ENCODE data around the gene RIMS1.

Gene RIMS1

DNA sequence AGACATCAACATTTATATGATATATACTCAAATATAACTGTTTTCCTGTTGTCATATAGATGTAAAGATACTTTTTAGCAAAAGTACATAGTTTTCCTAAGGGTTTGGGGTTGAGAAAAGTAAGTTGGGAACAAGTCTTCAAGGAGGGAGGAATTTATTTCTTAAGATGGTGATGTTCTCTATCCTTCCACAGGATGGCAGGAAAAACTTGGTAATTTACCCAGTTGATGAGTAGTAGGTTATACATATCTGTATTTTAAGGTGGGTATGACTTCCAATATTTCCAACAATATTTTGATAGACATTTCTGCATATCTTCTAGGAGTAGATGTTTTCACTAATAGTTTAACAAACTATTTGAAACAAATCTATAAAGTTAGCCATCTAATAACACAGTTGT lies 254.4 kb downstream of the RIMS1 start:
- Histone ChIP-seq H3K27ac (replicated peaks; ENCODE audit: low read length) (no peak overlapping the region), H3K4me3 (ENCODE audit: low read length in 2 of 2) (no peak overlapping the region), H3K18ac (ENCODE audit: low read length) (no peak overlapping the region), H2BK15ac (ENCODE audit: low read length) (no peak overlapping the region), H2BK5ac (ENCODE audit: low read length) (no peak overlapping the region), H3K79me1 (ENCODE audit: low read depth, low read length) (no peaks in the 10 kb centered on the region), H4K8ac (ENCODE audit: low read depth, low read length) (no peak overlapping the region), H2BK12ac (ENCODE audit: low read length) (no peak overlapping the region), H3K36me3 (replicated peaks in 1 of 2; ENCODE audit: control insufficient read depth in 2 of 2, insufficient read depth in 2 of 2, low read length in 2 of 2) (no peaks in the 10 kb centered on the region), H3K14ac (ENCODE audit: low read length) (no peak overlapping the region), H3K4me2 (ENCODE audit: insufficient read depth, low read length, poor library complexity, severe bottlenecking) (no peak overlapping the region), H3K27me3 (ENCODE audit: control insufficient read depth in 3 of 3, insufficient read depth in 3 of 3, low read depth in 1 of 3, low read length in 3 of 3) (no peaks in the 10 kb centered on the region), H3K9ac (ENCODE audit: low read depth, low read length, poor library complexity) (no peak overlapping the region), H2AK5ac (ENCODE audit: low read depth, low read length) (no peak overlapping the region), H3K4me1 (ENCODE audit: control insufficient read depth in 2 of 2, insufficient read depth in 1 of 2, low read depth in 1 of 2, low read length in 2 of 2) (no peaks in the 10 kb centered on the region), H3K9me3 (replicated peaks in 1 of 2; ENCODE audit: control insufficient read depth in 2 of 2, insufficient read depth in 1 of 2, low read depth in 1 of 2, low read length in 2 of 2) (peaks cover 0 to 3% of the 10 kb centered on the region in 2 donors), H4K91ac (ENCODE audit: low read depth, low read length, poor library complexity) (no peak overlapping the region), H2BK120ac (ENCODE audit: low read depth, low read length) (no peak overlapping the region), H3K4ac (ENCODE audit: low read length) (no peak overlapping the region), H3K23ac (ENCODE audit: low read depth, low read length, poor library complexity) (no peak overlapping the region), H2AFZ (ENCODE audit: low read length) (no peak overlapping the region)
- no peak for DNase-seq (ENCODE audit: low spot score)

- H3K9me3 ChIP-seq (replicated peaks in 1 of 2; ENCODE audit: control insufficient read depth in 2 of 2, insufficient read depth in 1 of 2, low read depth in 1 of 2, low read length in 2 of 2), result peaks cover 7 to 34% of the 10 kb centered on the region in 2 donors
- H3K14ac ChIP-seq (ENCODE audit: low read length), result no peak overlapping the region
- no peak overlapping the region for H3K4me2 ChIP-seq (ENCODE audit: insufficient read depth, low read length, poor library complexity, severe bottlenecking)
- no peak overlapping the region for H2BK5ac ChIP-seq (ENCODE audit: low read length)
- peaks cover 0 to 6% of the 10 kb centered on the region in 2 donors for H3K4me1 ChIP-seq (ENCODE audit: control insufficient read depth in 2 of 2, insufficient read depth in 1 of 2, low read depth in 1 of 2, low read length in 2 of 2)
- H2BK12ac ChIP-seq (ENCODE audit: low read length), result no peak overlapping the region
- H3K27ac ChIP-seq (replicated peaks; ENCODE audit: low read length), result no peak overlapping the region
- no peak overlapping the region for H3K9ac ChIP-seq (ENCODE audit: low read depth, low read length, poor library complexity)
- H3K23ac ChIP-seq (ENCODE audit: low read depth, low read length, poor library complexity), result no peak overlapping the region
- no CpG with 5 or more reads among the region's 3 CpGs for WGBS, 2 donors (ENCODE audit: extremely low coverage in 2 of 2, insufficient read length in 2 of 2, insufficient replicate concordance in 1 of 2)
- H2BK15ac ChIP-seq (ENCODE audit: low read length), result no peak overlapping the region
- no peak overlapping the region for H4K8ac ChIP-seq (ENCODE audit: low read depth, low read length)
- no peak overlapping the region for H3K4me3 ChIP-seq (ENCODE audit: low read length in 2 of 2)
- no peak for DNase-seq (ENCODE audit: low spot score)
- H3K27me3 ChIP-seq (ENCODE audit: control insufficient read depth in 3 of 3, insufficient read depth in 3 of 3, low read depth in 1 of 3, low read length in 3 of 3), result no peaks in the 10 kb centered on the region
- H2AK5ac ChIP-seq (ENCODE audit: low read depth, low read length), result no peak overlapping the region
- H2BK120ac ChIP-seq (ENCODE audit: low read depth, low read length), result no peak overlapping the region
- H3K36me3 ChIP-seq (replicated peaks in 1 of 2; ENCODE audit: control insufficient read depth in 2 of 2, insufficient read depth in 2 of 2, low read length in 2 of 2), result no peaks in the 10 kb centered on the region
- H4K91ac ChIP-seq (ENCODE audit: low read depth, low read length, poor library complexity), result no peak overlapping the region
- no peak overlapping the region for H2AFZ ChIP-seq (ENCODE audit: low read length)
- H3K4ac ChIP-seq (ENCODE audit: low read length), result no peak overlapping the region
- H3K18ac ChIP-seq (ENCODE audit: low read length), result no peak overlapping the region
- H3K79me1 ChIP-seq (ENCODE audit: low read depth, low read length), result no peaks in the 10 kb centered on the region
These were observed 263.4 kb downstream of the RIMS1 start for GRCh38 chr6:72149715-72150114.

GRCh38 chr6:72151742-72152141 lies 265.4 kb downstream of the RIMS1 start:
- Histone ChIP-seq H2BK120ac (ENCODE audit: low read depth, low read length) (no peak overlapping the region), H4K8ac (ENCODE audit: low read depth, low read length) (no peak overlapping the region), H3K14ac (ENCODE audit: low read length) (no peak overlapping the region), H2AK5ac (ENCODE audit: low read depth, low read length) (no peak overlapping the region), H3K4me2 (ENCODE audit: insufficient read depth, low read length, poor library complexity, severe bottlenecking) (no peak overlapping the region), H3K27ac (replicated peaks; ENCODE audit: low read length) (no peak overlapping the region), H2BK15ac (ENCODE audit: low read length) (no peak overlapping the region), H3K79me1 (ENCODE audit: low read depth, low read length) (no peaks in the 10 kb centered on the region), H3K9me3 (replicated peaks in 1 of 2; ENCODE audit: control insufficient read depth in 2 of 2, insufficient read depth in 1 of 2, low read depth in 1 of 2, low read length in 2 of 2) (peaks cover 7 to 31% of the 10 kb centered on the region in 2 donors), H3K18ac (ENCODE audit: low read length) (no peak overlapping the region), H2BK12ac (ENCODE audit: low read length) (no peak overlapping the region), H3K27me3 (ENCODE audit: control insufficient read depth in 3 of 3, insufficient read depth in 3 of 3, low read depth in 1 of 3, low read length in 3 of 3) (no peaks in the 10 kb centered on the region), H2BK5ac (ENCODE audit: low read length) (no peak overlapping the region), H3K23ac (ENCODE audit: low read depth, low read length, poor library complexity) (no peak overlapping the region), H3K36me3 (replicated peaks in 1 of 2; ENCODE audit: control insufficient read depth in 2 of 2, insufficient read depth in 2 of 2, low read length in 2 of 2) (no peaks in the 10 kb centered on the region), H4K91ac (ENCODE audit: low read depth, low read length, poor library complexity) (no peak overlapping the region), H3K4me3 (ENCODE audit: low read length in 2 of 2) (no peak overlapping the region), H3K9ac (ENCODE audit: low read depth, low read length, poor library complexity) (no peak overlapping the region), H3K4me1 (ENCODE audit: control insufficient read depth in 2 of 2, insufficient read depth in 1 of 2, low read depth in 1 of 2, low read length in 2 of 2) (peaks cover 0 to 6% of the 10 kb centered on the region in 2 donors), H2AFZ (ENCODE audit: low read length) (peak overlapping the region; percentile 84), H3K4ac (ENCODE audit: low read length) (no peak overlapping the region)
- no peak for DNase-seq (ENCODE audit: low spot score)
- WGBS, 2 donors (ENCODE audit: extremely low coverage in 2 of 2, insufficient read length in 2 of 2, insufficient replicate concordance in 1 of 2), result no CpG with 5 or more reads among the region's 2 CpGs

DNA sequence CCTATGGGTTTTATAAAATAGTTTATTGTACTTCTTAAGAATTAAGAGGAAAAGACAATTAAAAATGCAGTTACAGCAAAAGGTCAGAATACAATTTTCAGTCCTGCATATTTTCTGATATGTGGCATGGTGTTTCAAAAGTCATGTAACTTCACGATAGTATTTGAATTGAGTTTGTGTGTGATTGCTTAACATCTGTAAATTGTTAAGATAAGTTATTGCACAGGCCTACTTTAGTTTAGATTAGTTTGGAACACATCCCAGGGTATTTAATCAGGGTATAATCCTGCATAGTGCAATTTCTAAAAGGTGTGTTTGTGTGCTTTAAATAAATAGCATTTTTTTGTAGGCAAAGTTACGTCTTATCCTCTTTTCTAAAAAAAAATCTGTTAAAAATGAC lies 289.6 kb downstream of the RIMS1 start:
- H3K27ac ChIP-seq (replicated peaks; ENCODE audit: low read length), result no peak overlapping the region
- no peak overlapping the region for H2AK5ac ChIP-seq (ENCODE audit: low read depth, low read length)
- no peak overlapping the region for H4K91ac ChIP-seq (ENCODE audit: low read depth, low read length, poor library complexity)
- no peak overlapping the region for H2BK12ac ChIP-seq (ENCODE audit: low read length)
- no peak overlapping the region for H2BK120ac ChIP-seq (ENCODE audit: low read depth, low read length)
- no peak overlapping the region for H3K18ac ChIP-seq (ENCODE audit: low read length)
- H3K9me3 ChIP-seq (replicated peaks in 1 of 2; ENCODE audit: control insufficient read depth in 2 of 2, insufficient read depth in 1 of 2, low read depth in 1 of 2, low read length in 2 of 2), result no peaks in the 10 kb centered on the region
- no peak overlapping the region for H3K14ac ChIP-seq (ENCODE audit: low read length)
- H4K8ac ChIP-seq (ENCODE audit: low read depth, low read length), result no peak overlapping the region
- no peak overlapping the region for H3K9ac ChIP-seq (ENCODE audit: low read depth, low read length, poor library complexity)
- H3K79me1 ChIP-seq (ENCODE audit: low read depth, low read length), result no peaks in the 10 kb centered on the region
- no peak overlapping the region for H3K4me3 ChIP-seq (ENCODE audit: low read length in 2 of 2)
- no peaks in the 10 kb centered on the region for H3K36me3 ChIP-seq (replicated peaks in 1 of 2; ENCODE audit: control insufficient read depth in 2 of 2, insufficient read depth in 2 of 2, low read length in 2 of 2)
- no peak overlapping the region for H2BK5ac ChIP-seq (ENCODE audit: low read length)
- no peak overlapping the region for H3K4ac ChIP-seq (ENCODE audit: low read length)
- no peak for DNase-seq (ENCODE audit: low spot score)
- no peaks in the 10 kb centered on the region for H3K4me1 ChIP-seq (ENCODE audit: control insufficient read depth in 2 of 2, insufficient read depth in 1 of 2, low read depth in 1 of 2, low read length in 2 of 2)
- H3K23ac ChIP-seq (ENCODE audit: low read depth, low read length, poor library complexity), result no peak overlapping the region
- H3K27me3 ChIP-seq (ENCODE audit: control insufficient read depth in 3 of 3, insufficient read depth in 3 of 3, low read depth in 1 of 3, low read length in 3 of 3), result peaks cover 0 to 11% (median 0%) of the 10 kb centered on the region in 3 experiments
- H2BK15ac ChIP-seq (ENCODE audit: low read length), result no peak overlapping the region
- H2AFZ ChIP-seq (ENCODE audit: low read length), result no peak overlapping the region
- no peak overlapping the region for H3K4me2 ChIP-seq (ENCODE audit: insufficient read depth, low read length, poor library complexity, severe bottlenecking)
- no CpG with 5 or more reads among the region's 2 CpGs for whole genome bisulfite sequencing, 2 donors (ENCODE audit: extremely low coverage in 2 of 2, insufficient read length in 2 of 2, insufficient replicate concordance in 1 of 2)

All from neuronal stem cell (in vitro differentiated cells).